Measurements from ENCODE around the gene SORL1-AS1.

Gene SORL1-AS1

GRCh38 chr11:121451986-121452608 is 670 bp downstream of the SORL1-AS1 start, which contains the start of gene SORL1:
SORL1 (plus strand) TSS chr11:121452314; CDS start chr11:121452332, 18 bp downstream.
- intact Hi-C loops (cut with micrococcal nuclease) = loop anchor here (5.0 to 10.0 kb wide), 2 partner anchors 35 to 123 kb away; no protein-coding TSS in a partner anchor
- Mint-ChIP-seq H3K4me1 (ENCODE audit: low read depth) (peaks cover 92% of the 10 kb centered on the region), H3K36me3 (ENCODE audit: low read depth) (peaks cover 5% of the 10 kb centered on the region), H3K27ac (peak within 1 kb of the TSS; percentile 81), H3K9me3 (no peaks in the 10 kb centered on the region), H3K27me3 (no peaks in the 10 kb centered on the region), H3K4me3 (peak within 1 kb of the TSS; percentile 80)

- peak overlapping the region; percentile 81 for H3K27ac Mint-ChIP-seq
- no peaks in the 10 kb centered on the region for H3K9me3 Mint-ChIP-seq
- no peaks in the 10 kb centered on the region for H3K27me3 Mint-ChIP-seq
- H3K4me3 Mint-ChIP-seq = peak overlapping the region; percentile 80
- peaks cover 93% of the 10 kb centered on the region for H3K4me1 Mint-ChIP-seq (ENCODE audit: low read depth)
- H3K36me3 Mint-ChIP-seq (ENCODE audit: low read depth) = peaks cover 5% of the 10 kb centered on the region
- intact Hi-C loops (cut with micrococcal nuclease) = loop anchor here (5.0 to 10.0 kb wide), 2 partner anchors 34 to 123 kb away; no protein-coding TSS in a partner anchor
Measured at GRCh38 chr11:121451178-121451985, 1.4 kb downstream of the SORL1-AS1 start.

- peaks cover 93% of the 10 kb centered on the region for H3K4me1 Mint-ChIP-seq (ENCODE audit: low read depth)
- H3K27ac Mint-ChIP-seq = peak overlapping the region; percentile 70
- H3K36me3 Mint-ChIP-seq (ENCODE audit: low read depth) = peaks cover 5% of the 10 kb centered on the region
- no peaks in the 10 kb centered on the region for H3K9me3 Mint-ChIP-seq
- no peak overlapping the region for H3K4me3 Mint-ChIP-seq
- no peaks in the 10 kb centered on the region for H3K27me3 Mint-ChIP-seq
- intact Hi-C loops (cut with micrococcal nuclease) = loop anchor here (5.0 to 10.0 kb wide), 2 partner anchors 33 to 124 kb away; no protein-coding TSS in a partner anchor
Measured at GRCh38 chr11:121450401-121450800, 2.4 kb downstream of the SORL1-AS1 start.

GRCh38 chr11:121449626-121450025 is 3.1 kb downstream of the SORL1-AS1 start:
- Mint-ChIP-seq H3K27ac (no peak overlapping the region), H3K27me3 (no peaks in the 10 kb centered on the region), H3K4me3 (no peak overlapping the region), H3K4me1 (ENCODE audit: low read depth) (peaks cover 89% of the 10 kb centered on the region), H3K36me3 (ENCODE audit: low read depth) (peaks cover 5% of the 10 kb centered on the region), H3K9me3 (no peaks in the 10 kb centered on the region)
- intact Hi-C loops (cut with micrococcal nuclease) = loop anchor here (5.0 to 10.0 kb wide), 2 partner anchors 32 to 125 kb away; no protein-coding TSS in a partner anchor

- Mint-ChIP-seq H3K27ac (peak overlapping the region; percentile 81), H3K36me3 (ENCODE audit: low read depth) (peaks cover 5% of the 10 kb centered on the region)
Measured at GRCh38 chr11:121449123-121449522, 3.6 kb downstream of the SORL1-AS1 start.

GRCh38 chr11:121448431-121448941 is 4.3 kb downstream of the SORL1-AS1 start:
- Mint-ChIP-seq H3K27ac (peak overlapping the region; percentile 81), H3K4me3 (no peak overlapping the region), H3K9me3 (no peaks in the 10 kb centered on the region), H3K27me3 (no peaks in the 10 kb centered on the region), H3K4me1 (ENCODE audit: low read depth) (peaks cover 79% of the 10 kb centered on the region), H3K36me3 (ENCODE audit: low read depth) (peaks cover 5% of the 10 kb centered on the region)
- intact Hi-C loops (cut with micrococcal nuclease) = no loop called here

More at GRCh38 chr11:121449123-121449522, 3.6 kb downstream of the SORL1-AS1 start:
- H3K4me3 Mint-ChIP-seq = no peak overlapping the region
- peaks cover 85% of the 10 kb centered on the region for H3K4me1 Mint-ChIP-seq (ENCODE audit: low read depth)
- intact Hi-C loops (cut with micrococcal nuclease) = no loop called here
- H3K27me3 Mint-ChIP-seq = no peaks in the 10 kb centered on the region
- no peaks in the 10 kb centered on the region for H3K9me3 Mint-ChIP-seq

- Mint-ChIP-seq H3K36me3 (ENCODE audit: low read depth) (peaks cover 5% of the 10 kb centered on the region), H3K4me3 (no peak overlapping the region), H3K27me3 (no peaks in the 10 kb centered on the region), H3K27ac (peak overlapping the region; percentile 81), H3K4me1 (ENCODE audit: low read depth) (peaks cover 74% of the 10 kb centered on the region), H3K9me3 (no peaks in the 10 kb centered on the region)
- intact Hi-C loops (cut with micrococcal nuclease) = no loop called here
Measured at GRCh38 chr11:121448011-121448410, 4.8 kb downstream of the SORL1-AS1 start.

- intact Hi-C loops (cut with micrococcal nuclease) = no loop called here
- peaks cover 67% of the 10 kb centered on the region for H3K4me1 Mint-ChIP-seq (ENCODE audit: low read depth)
- no peaks in the 10 kb centered on the region for H3K36me3 Mint-ChIP-seq (ENCODE audit: low read depth)
- no peak overlapping the region for H3K27ac Mint-ChIP-seq
- no peaks in the 10 kb centered on the region for H3K27me3 Mint-ChIP-seq
- no peak overlapping the region for H3K4me3 Mint-ChIP-seq
- H3K9me3 Mint-ChIP-seq = no peaks in the 10 kb centered on the region
Measured at GRCh38 chr11:121446752-121447156, 6.0 kb downstream of the SORL1-AS1 start.

- no peaks in the 10 kb centered on the region for H3K27me3 Mint-ChIP-seq
- H3K4me3 Mint-ChIP-seq = no peak overlapping the region
- H3K4me1 Mint-ChIP-seq (ENCODE audit: low read depth) = peaks cover 52% of the 10 kb centered on the region
- intact Hi-C loops (cut with micrococcal nuclease) = no loop called here
- H3K9me3 Mint-ChIP-seq = no peaks in the 10 kb centered on the region
- no peaks in the 10 kb centered on the region for H3K36me3 Mint-ChIP-seq (ENCODE audit: low read depth)
- no peak overlapping the region for H3K27ac Mint-ChIP-seq
Measured at GRCh38 chr11:121445071-121445768, 7.5 kb downstream of the SORL1-AS1 start.

GRCh38 chr11:121444526-121444925 is 8.2 kb downstream of the SORL1-AS1 start:
- no peaks in the 10 kb centered on the region for H3K9me3 Mint-ChIP-seq
- H3K27ac Mint-ChIP-seq = no peak overlapping the region
- H3K4me1 Mint-ChIP-seq (ENCODE audit: low read depth) = peaks cover 45% of the 10 kb centered on the region
- intact Hi-C loops (cut with micrococcal nuclease) = no loop called here
- no peaks in the 10 kb centered on the region for H3K27me3 Mint-ChIP-seq
- H3K4me3 Mint-ChIP-seq = no peak overlapping the region
- no peaks in the 10 kb centered on the region for H3K36me3 Mint-ChIP-seq (ENCODE audit: low read depth)

GRCh38 chr11:121443688-121444275 is 9.0 kb downstream of the SORL1-AS1 start:
- H3K4me3 Mint-ChIP-seq = no peak overlapping the region
- no peak overlapping the region for H3K27ac Mint-ChIP-seq
- no peaks in the 10 kb centered on the region for H3K9me3 Mint-ChIP-seq
- intact Hi-C loops (cut with micrococcal nuclease) = no loop called here
- H3K27me3 Mint-ChIP-seq = no peaks in the 10 kb centered on the region
- H3K4me1 Mint-ChIP-seq (ENCODE audit: low read depth) = peaks cover 37% of the 10 kb centered on the region
- H3K36me3 Mint-ChIP-seq (ENCODE audit: low read depth) = no peaks in the 10 kb centered on the region

GRCh38 chr11:121441521-121441920 is 11.2 kb downstream of the SORL1-AS1 start:
- Mint-ChIP-seq H3K36me3 (ENCODE audit: low read depth) (no peaks in the 10 kb centered on the region), H3K4me1 (ENCODE audit: low read depth) (peaks cover 24% of the 10 kb centered on the region)

GRCh38 chr11:121439759-121440158 is 13.0 kb downstream of the SORL1-AS1 start:
- intact Hi-C loops (cut with micrococcal nuclease) = no loop called here
- Mint-ChIP-seq H3K4me3 (no peak overlapping the region), H3K9me3 (no peaks in the 10 kb centered on the region), H3K27ac (no peak overlapping the region), H3K36me3 (ENCODE audit: low read depth) (no peaks in the 10 kb centered on the region), H3K4me1 (ENCODE audit: low read depth) (peaks cover 27% of the 10 kb centered on the region), H3K27me3 (no peaks in the 10 kb centered on the region)

More at GRCh38 chr11:121441521-121441920, 11.2 kb downstream of the SORL1-AS1 start:
- Mint-ChIP-seq H3K27me3 (no peaks in the 10 kb centered on the region), H3K27ac (no peak overlapping the region), H3K9me3 (no peaks in the 10 kb centered on the region), H3K4me3 (no peak overlapping the region)
- intact Hi-C loops (cut with micrococcal nuclease) = no loop called here
